SK-N-SH treated with all-trans-retinoic acid at 6 μM for 48 hours (cell line): Measurements from ENCODE around the gene ZNF692.

Source experiments
- ARNTL ChIP-seq: fragments of 450-650 bp; formaldehyde crosslinking; IDR thresholded peaks from 2 replicates; pipeline ENCODE4 v1.5.0; 2020; ENCODE audit warnings: low read depth, mild to moderate bottlenecking, moderate library complexity, borderline replicate concordance
- GLIS3 ChIP-seq: fragments of 250-450 bp; sonication (Bioruptor Pico); IDR thresholded peaks from 2 replicates; pipeline ENCODE4 v1.5.0; 2020; ENCODE audit warnings: mild to moderate bottlenecking, moderate library complexity
- OSR1 ChIP-seq: fragments of 250-450 bp; sonication (Bioruptor Pico); IDR thresholded peaks from 2 replicates; pipeline ENCODE4 v1.8.0; 2022; ENCODE audit warnings: moderate library complexity, mild to moderate bottlenecking, inconsistent platforms
- PATZ1 ChIP-seq: fragments of 250-450 bp; sonication (Bioruptor Pico); IDR thresholded peaks from 2 replicates; pipeline ENCODE4 v1.8.0; 2020; ENCODE audit warnings: mild to moderate bottlenecking, moderate library complexity, borderline replicate concordance
- SNAI2 ChIP-seq: fragments of 250-450 bp; sonication (Bioruptor Pico); IDR thresholded peaks from 2 replicates; pipeline ENCODE4 v1.5.0; 2020; ENCODE audit warnings: mild to moderate bottlenecking, moderate library complexity
- TCF4 ChIP-seq: fragments of 250-450 bp; sonication (Bioruptor Pico); IDR thresholded peaks from 2 replicates; pipeline ENCODE4 v1.8.0; 2021; ENCODE audit warnings: mild to moderate bottlenecking, moderate library complexity, borderline replicate concordance
- TOX ChIP-seq: fragments of 250-450 bp; sonication (Bioruptor Pico); IDR thresholded peaks from 2 replicates; pipeline ENCODE4 v1.8.0; 2021; ENCODE audit warnings: mild to moderate bottlenecking, moderate library complexity, borderline replicate concordance
- TSHZ2 ChIP-seq: fragments of 250-450 bp; sonication (Bioruptor Pico); IDR thresholded peaks from 2 replicates; pipeline ENCODE4 v1.5.0; 2020; ENCODE audit warnings: mild to moderate bottlenecking, moderate library complexity
- ZC3H10 ChIP-seq: fragments of 250-450 bp; sonication (Bioruptor Pico); IDR thresholded peaks from 2 replicates; pipeline ENCODE4 v1.5.1; 2021; ENCODE audit warnings: mild to moderate bottlenecking, moderate library complexity
- ZFP30 ChIP-seq: fragments of 450-650 bp; formaldehyde crosslinking; IDR thresholded peaks from 2 replicates; pipeline ENCODE4 v1.5.0; 2022; ENCODE audit warnings: mild to moderate bottlenecking, moderate library complexity

- TF ChIP-seq PATZ1 (no peak), TSHZ2 (CRISPR knock-in tag) (no peak), TCF4 (no peak), ARNTL (CRISPR knock-in tag) (no peak), SNAI2 (CRISPR knock-in tag) (no peak), OSR1 (CRISPR knock-in tag) (no peak), ZFP30 (CRISPR knock-in tag) (no peak), TOX (CRISPR knock-in tag) (no peak), ZC3H10 (CRISPR knock-in tag) (no peak), GLIS3 (CRISPR knock-in tag) (no peak)
Measured at GRCh38 chr1:248825136-248825535, 33.7 kb downstream of the ZNF692 start.
